HL-60/S4 treated with retinoic acid at 250 ng/mL for 4 days and 3 days (cell line): ENCODE data around the gene NKAPD1.
"Not testable (repeated sequence)": the region's sequence is repeated elsewhere in the genome, so short reads cannot be mapped to it uniquely, and the experiment has no call there.

Experiments
- in situ Hi-C: fragments of 300-500 bp; cut with MboI; formaldehyde crosslinking; loops from 2 replicates; pipeline ENCODE4 v1.7.0; 2022; ENCODE audit warnings: low sequenced_read_pairs

NKAPD1 gene

GRCh38 chr11:112073941-112074811 lies at the start of gene NKAPD1, which contains the start of gene PIH1D2:
NKAPD1 (plus strand) TSS chr11:112074299; CDS start chr11:112075575, 1,276 bp downstream.
PIH1D2 (minus strand) TSS chr11:112074017; CDS start chr11:112073174, 843 bp downstream.
- in situ Hi-C loops, result no loop called here

- in situ Hi-C loops, result no loop called here
Measured at GRCh38 chr11:112024773-112025678, 49.1 kb upstream of the NKAPD1 start, which contains the start of gene DLAT. DLAT (plus strand) TSS chr11:112025408; CDS start chr11:112025473, 65 bp downstream.

- in situ Hi-C loops, result no loop called here
Measured at GRCh38 chr11:112025707-112026106, 48.4 kb upstream of the NKAPD1 start.

GRCh38 chr11:112026784-112027410 lies 47.2 kb upstream of the NKAPD1 start:
- in situ Hi-C loops, result not testable (repeated sequence)

- in situ Hi-C loops, result no loop called here
Measured at GRCh38 chr11:112029460-112029859, 44.6 kb upstream of the NKAPD1 start.

GRCh38 chr11:112033902-112034301 lies 40.2 kb upstream of the NKAPD1 start:
- in situ Hi-C loops, result no loop called here

- in situ Hi-C loops, result no loop called here
Measured at GRCh38 chr11:112037527-112037926, 36.6 kb upstream of the NKAPD1 start.

GRCh38 chr11:112042161-112042960 lies 31.7 kb upstream of the NKAPD1 start:
- in situ Hi-C loops, result no loop called here

- in situ Hi-C loops, result no loop called here
Measured at GRCh38 chr11:112042961-112043304, 31.2 kb upstream of the NKAPD1 start.

GRCh38 chr11:112044961-112045360 lies 29.1 kb upstream of the NKAPD1 start:
- in situ Hi-C loops, result no loop called here

GRCh38 chr11:112046647-112047046 lies 27.5 kb upstream of the NKAPD1 start:
- in situ Hi-C loops, result not testable (repeated sequence)

- in situ Hi-C loops, result not testable (repeated sequence)
Measured at GRCh38 chr11:112048256-112048655, 25.8 kb upstream of the NKAPD1 start.

GRCh38 chr11:112049777-112050176 lies 24.3 kb upstream of the NKAPD1 start:
- in situ Hi-C loops, result no loop called here

GRCh38 chr11:112050721-112051120 lies 23.4 kb upstream of the NKAPD1 start:
- in situ Hi-C loops, result no loop called here

- in situ Hi-C loops, result no loop called here
Measured at GRCh38 chr11:112051768-112052167, 22.3 kb upstream of the NKAPD1 start.

- in situ Hi-C loops, result no loop called here
Measured at GRCh38 chr11:112057170-112057569, 16.9 kb upstream of the NKAPD1 start.

- in situ Hi-C loops, result no loop called here
Measured at GRCh38 chr11:112058103-112058502, 16.0 kb upstream of the NKAPD1 start.

GRCh38 chr11:112062923-112063322 lies 11.2 kb upstream of the NKAPD1 start:
- in situ Hi-C loops, result no loop called here

- in situ Hi-C loops, result no loop called here
Measured at GRCh38 chr11:112082729-112083128, 8.6 kb downstream of the NKAPD1 start.

- in situ Hi-C loops, result no loop called here
Measured at GRCh38 chr11:112085822-112086421, 11.8 kb downstream of the NKAPD1 start.
